NCI-H2107 treated with DMSO at 0.1 percent for 48 hours (cell line): ENCODE results near the gene PTPRD.

Source experiments
- DNase-seq: peaks from one replicate; lab custom pipeline; 2025; ENCODE audit not compliant: unreplicated experiment; lab: John Stamatoyannopoulos, UW

PTPRD gene

GRCh38 chr9:9912459-9912858 is 700.3 kb downstream of the PTPRD start:
- DNase-seq: peak; percentile 4

- no peak for DNase-seq
Measured at GRCh38 chr9:9905736-9906135, 707.1 kb downstream of the PTPRD start.

DNA sequence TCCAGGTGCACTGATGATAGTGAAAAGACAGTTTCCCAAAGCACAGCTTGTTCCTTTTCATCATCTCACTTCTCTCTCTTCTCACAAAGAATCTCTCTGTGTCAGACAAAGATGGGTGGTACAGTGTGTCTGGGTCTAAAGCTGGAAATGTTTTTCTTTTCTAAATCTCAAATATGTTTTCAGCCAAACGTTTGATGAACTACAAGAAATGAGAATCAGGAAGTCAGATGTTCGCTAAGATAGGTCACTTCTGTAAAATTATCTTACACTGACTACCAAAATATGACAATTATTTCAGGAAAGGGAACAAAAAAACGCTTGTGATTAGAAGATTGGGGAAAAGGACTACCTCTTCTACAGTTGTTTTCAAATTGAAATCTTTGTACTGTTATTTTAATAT is 708.8 kb downstream of the PTPRD start:
- no peak for DNase-seq

DNA sequence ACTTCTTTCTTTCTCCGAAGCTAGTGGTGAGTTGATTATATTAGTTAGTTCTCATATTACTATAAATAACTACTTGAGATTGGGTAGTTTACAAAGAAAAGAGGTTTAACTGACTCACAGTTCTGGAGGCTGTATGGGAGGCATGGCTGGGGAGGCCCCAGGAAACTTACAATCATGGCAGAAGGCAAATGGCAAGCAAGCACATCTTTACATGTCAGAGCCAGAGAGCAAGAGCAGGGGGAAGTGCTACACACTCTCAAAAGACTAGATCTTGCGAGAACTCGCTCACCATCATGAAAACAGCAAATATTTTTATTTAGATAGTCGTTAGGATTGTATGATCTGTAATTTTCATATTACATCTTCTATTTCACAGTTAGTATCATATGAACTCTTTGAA is 711.2 kb downstream of the PTPRD start:
- DNase-seq: no peak

- no peak for DNase-seq
Measured at GRCh38 chr9:9893837-9894236, 719.0 kb downstream of the PTPRD start.

- DNase-seq: no peak
Measured at GRCh38 chr9:9892217-9892616, 720.6 kb downstream of the PTPRD start.

DNA sequence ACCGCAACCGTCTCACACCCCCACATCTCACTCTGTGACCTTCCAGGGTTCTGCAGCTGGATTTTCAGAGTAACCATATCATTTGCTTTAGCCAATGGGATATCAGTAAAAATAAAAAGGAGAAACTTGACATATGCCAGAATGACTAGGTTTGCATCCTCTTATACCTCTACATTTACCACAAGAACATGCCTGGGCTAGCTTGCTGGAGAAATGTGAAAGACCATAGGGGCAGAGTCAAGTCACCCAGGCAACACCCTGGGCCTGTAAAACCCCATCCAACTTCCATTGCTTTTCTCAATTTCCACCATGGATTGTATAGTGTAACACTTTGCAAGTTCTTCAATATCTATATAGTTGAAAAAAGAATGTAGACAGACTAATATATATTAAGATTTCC is 731.1 kb downstream of the PTPRD start:
- no peak for DNase-seq

DNA sequence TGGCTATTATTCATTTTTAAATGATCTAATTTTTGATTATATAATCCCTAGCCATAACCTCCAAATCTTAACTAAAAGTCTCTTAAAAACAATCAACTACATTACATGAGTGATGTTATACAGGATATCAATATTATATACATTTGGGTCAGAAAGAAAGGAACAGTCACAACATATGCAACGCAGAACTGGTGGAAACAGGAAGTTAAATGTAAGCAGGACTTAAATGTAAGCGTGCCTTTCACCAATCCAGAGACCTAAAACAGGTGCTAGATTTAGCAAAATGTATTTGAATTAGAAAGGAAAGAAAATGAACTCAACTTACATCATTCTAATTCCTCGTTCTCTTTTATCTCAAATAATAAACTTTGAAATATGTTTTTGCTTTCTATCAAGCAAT is 738.5 kb downstream of the PTPRD start:
- DNase-seq: no peak

- DNase-seq: no peak
Measured at GRCh38 chr9:9862235-9862810, 750.5 kb downstream of the PTPRD start.

DNA sequence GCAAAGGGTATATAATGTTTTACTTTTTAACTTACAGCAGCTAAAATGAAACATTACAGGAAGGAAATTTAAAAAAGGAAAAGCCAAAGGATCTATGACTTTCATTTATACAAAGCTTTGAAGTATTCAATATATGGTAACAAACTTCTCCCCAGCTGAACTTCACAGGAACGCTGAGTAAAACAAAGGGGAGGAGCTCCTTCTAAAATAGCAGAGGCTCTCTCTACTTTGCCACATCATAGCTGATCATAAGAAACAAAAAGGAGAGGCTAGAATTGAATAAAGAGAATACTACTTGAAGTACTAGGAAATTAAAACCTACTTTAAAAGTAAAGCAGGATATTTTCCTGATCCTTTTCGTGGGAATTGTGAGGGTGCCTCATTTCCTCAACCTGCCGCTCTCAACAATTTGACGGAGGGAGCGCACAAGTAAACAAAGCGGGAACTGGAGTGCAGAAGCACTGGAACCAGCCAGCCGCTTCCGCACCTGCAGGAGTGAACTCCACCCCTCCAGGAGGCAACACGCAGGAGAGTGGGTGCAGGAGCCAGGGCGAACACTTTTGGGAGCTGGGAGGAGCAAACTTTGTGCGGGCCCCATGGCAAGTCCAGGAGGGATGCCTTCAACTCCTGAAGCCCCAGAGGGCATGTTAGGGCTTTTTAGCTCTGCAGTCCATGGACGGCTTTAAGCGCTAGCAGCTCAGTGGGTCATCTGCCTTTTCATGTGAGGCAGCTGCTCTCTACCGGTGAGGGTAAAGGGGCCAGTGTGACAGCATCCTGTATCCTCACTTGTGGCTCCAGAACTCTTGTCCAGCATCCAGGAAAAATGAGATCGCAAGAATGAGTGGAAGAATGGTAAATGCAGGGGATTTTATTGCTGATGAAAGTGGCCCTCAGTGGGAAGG is 757.4 kb downstream of the PTPRD start:
- DNase-seq: peak; percentile 32

- DNase-seq: no peak
Measured at GRCh38 chr9:9847750-9848149, 765.1 kb downstream of the PTPRD start.

DNA sequence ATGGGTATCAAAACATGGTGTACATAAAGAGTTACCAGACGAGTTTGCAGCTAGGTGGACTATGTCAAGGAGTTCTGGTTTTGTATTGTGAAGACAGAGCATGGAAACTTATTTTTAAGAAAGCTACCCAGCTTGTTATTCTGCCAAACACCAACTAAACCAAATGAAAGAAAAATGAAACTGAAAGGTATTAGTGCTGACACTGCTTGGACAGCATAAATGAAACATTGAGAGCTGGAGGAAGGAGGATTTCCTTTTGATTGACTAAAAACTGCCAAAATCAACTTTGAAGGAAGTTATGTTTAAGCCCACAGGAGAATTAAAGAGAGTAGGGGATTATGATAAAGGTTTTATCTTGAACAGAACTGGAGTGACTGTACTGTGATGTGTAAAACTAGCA is 766.2 kb downstream of the PTPRD start:
- DNase-seq: no peak

- no peak for DNase-seq
Measured at GRCh38 chr9:9820436-9820835, 792.4 kb downstream of the PTPRD start.

DNA sequence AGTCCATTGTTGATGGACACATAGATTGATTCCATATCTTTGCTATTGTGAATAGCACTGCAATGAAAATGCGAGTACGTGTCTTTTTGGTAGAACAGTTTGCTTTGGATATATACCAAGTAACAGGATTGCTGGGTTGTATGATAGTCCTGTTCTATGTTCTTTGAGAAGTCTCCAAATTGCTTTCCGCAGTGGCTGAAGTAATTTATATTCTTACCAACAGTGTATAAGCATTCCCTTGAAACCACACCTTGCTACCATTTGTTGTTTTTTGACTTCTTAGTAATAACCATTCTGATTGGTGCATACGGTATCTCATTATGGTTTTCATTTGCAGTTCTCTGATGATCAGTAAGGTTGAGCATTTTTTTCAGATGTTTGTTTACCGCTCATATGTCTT is 792.9 kb downstream of the PTPRD start:
- no peak for DNase-seq

GRCh38 chr9:9817176-9817575 is 795.6 kb downstream of the PTPRD start:
- DNase-seq: no peak

DNA sequence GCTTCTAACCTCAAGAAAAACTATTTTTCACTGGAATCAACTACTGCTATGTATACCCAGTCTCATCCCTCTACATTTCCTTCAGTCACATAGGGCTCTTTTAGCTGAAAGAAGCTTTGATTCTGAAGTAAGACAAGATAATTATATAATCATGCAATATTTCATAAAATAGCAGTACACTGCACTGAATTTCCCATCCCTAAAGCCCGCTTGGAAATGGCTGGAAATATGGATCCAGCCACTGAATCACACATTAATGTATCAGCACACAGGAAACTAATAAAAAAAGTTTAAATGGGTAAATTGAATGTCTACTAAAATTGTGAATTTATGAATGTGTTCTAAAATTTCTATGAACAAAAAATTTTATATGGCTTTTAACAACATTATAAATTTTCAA is 808.7 kb downstream of the PTPRD start:
- DNase-seq: no peak

DNA sequence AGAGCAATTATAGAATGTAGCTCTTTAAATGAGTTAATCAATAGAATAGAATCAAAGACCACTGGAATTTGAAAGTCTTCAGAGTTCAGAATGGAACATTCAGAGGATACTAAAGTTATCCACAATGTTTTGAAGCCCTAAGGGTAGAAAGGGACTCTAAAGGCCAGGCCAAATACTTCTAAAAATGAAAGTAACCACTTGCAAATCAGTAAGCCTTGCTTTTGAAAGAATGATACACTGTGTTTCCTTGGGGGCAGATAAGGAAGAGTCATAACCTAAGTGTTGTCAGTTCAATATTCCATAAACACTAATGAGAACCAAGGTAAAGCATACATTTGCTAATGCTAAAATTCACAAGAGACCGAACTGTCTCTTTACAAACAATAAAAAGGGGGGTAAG is 813.5 kb downstream of the PTPRD start:
- DNase-seq: no peak

- DNase-seq: no peak
Measured at GRCh38 chr9:9792144-9792857, 820.5 kb downstream of the PTPRD start.

DNA sequence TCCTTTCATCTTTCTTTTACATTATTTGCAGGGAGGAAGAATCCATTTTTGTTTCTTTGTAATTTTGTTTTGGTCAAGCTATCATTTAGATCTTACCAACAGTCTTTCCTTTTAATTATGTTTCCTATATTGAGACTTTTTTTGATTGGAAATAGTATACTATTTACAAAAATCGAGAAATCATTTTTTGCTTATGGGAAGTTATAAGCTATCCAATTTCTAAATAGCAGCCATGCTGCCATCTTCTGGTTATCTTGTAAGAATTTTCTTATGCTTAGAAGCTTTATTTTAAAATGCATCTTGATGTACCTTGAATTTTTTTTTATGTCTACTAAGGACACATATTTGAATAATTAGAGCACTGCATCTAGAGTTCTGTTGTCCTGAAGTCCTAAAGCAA is 821.2 kb downstream of the PTPRD start:
- DNase-seq: no peak

DNA sequence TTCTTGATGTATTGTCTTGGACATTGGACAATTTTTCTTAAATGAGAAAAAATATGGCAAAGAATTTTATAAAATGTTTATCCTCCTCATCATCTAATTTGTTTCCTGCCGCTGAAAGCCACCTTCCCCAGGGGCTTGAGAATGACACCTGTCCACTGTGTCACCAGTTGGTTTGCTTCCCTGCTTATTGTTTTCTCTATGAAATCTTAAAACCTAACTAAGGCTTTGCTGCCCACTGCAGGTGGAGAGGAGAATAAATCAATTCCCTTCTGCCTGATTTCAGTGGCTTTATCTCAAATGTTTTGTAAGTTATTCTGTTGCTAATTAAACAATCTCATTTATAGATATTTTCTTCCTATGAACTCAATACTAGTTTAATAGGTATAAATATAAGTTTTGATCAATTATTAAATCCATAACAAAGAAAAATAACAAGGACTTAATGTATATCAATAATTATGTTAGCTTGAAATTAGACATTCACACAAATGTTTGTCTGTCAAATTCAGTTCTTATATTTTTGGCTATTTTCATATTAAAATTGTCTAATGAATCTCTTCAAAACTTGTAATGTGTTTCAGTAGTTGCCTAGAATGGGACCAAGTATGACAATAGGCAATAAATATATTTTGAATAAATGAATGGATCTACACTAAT is 822.5 kb downstream of the PTPRD start:
- peak; percentile 67 for DNase-seq

- DNase-seq: no peak
Measured at GRCh38 chr9:9783711-9784110, 829.1 kb downstream of the PTPRD start.

GRCh38 chr9:9783211-9783610 is 829.6 kb downstream of the PTPRD start:
- DNase-seq: no peak
